WERI-Rb-1 (cell line): ENCODE results near the gene AK2.
"Not testable (repeated sequence)": the region's sequence is repeated elsewhere in the genome, so short reads cannot be mapped to it uniquely, and the experiment has no call there.

Experiments used
- DNase-seq: peaks from one replicate; pipeline ENCODE4 v3.0.0-alpha.2; 2020
- H3K27ac ChIP-seq: fragments of 250-450 bp; sonication (Bioruptor Pico); 2 replicates; pipeline ENCODE4 v1.5.1; 2020; ENCODE audit warnings: mild to moderate bottlenecking, moderate library complexity
- H3K27me3 ChIP-seq: fragments of 250-450 bp; sonication (Bioruptor Pico); 2 replicates; pipeline ENCODE4 v1.5.1; 2021; ENCODE audit warnings: mild to moderate bottlenecking, low read depth, moderate library complexity; ENCODE audit not compliant: insufficient read depth, severe bottlenecking
- H3K36me3 ChIP-seq: fragments of 250-450 bp; sonication (Bioruptor Pico); 2 replicates; pipeline ENCODE4 v1.5.1; 2020; ENCODE audit warnings: mild to moderate bottlenecking, moderate library complexity
- H3K4me3 ChIP-seq: 2 replicates; pipeline ENCODE4 v1.5.1; 2011; ENCODE audit warnings: low read depth, mild to moderate bottlenecking, control low read depth, low read length
- H3K9me3 ChIP-seq: fragments of 250-450 bp; sonication (Bioruptor Pico); 2 replicates; pipeline ENCODE4 v1.5.1; 2021; ENCODE audit warnings: mild to moderate bottlenecking, moderate library complexity; ENCODE audit not compliant: severe bottlenecking
- TF ChIP-seq, protein P1 (sequence below): IDR thresholded peaks from 2 replicates; pipeline ENCODE4 v1.5.1; 2011; ENCODE audit warnings: low read depth, mild to moderate bottlenecking, control low read depth, inconsistent platforms, low read length

Gene AK2

DNA sequence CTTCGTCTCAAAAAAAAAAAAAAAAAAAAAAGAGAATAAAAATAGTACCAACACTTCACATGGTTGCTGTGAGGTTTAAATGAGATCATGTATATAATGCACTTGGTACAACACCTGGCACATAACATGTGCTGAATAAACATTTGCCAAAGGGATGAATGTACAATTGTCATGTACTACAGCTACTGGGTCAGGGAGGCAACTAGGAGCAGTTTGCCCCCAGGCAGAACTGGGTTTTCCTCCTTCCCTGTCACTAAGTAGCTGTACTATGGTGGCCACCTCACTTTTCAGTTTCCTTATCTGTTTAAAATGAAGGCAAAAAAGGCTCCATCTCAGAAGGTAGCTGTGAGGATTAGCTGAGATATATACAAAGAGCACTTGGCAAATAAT, 11.5 kb downstream of the AK2 start:
- TF ChIP-seq, protein P1, sequence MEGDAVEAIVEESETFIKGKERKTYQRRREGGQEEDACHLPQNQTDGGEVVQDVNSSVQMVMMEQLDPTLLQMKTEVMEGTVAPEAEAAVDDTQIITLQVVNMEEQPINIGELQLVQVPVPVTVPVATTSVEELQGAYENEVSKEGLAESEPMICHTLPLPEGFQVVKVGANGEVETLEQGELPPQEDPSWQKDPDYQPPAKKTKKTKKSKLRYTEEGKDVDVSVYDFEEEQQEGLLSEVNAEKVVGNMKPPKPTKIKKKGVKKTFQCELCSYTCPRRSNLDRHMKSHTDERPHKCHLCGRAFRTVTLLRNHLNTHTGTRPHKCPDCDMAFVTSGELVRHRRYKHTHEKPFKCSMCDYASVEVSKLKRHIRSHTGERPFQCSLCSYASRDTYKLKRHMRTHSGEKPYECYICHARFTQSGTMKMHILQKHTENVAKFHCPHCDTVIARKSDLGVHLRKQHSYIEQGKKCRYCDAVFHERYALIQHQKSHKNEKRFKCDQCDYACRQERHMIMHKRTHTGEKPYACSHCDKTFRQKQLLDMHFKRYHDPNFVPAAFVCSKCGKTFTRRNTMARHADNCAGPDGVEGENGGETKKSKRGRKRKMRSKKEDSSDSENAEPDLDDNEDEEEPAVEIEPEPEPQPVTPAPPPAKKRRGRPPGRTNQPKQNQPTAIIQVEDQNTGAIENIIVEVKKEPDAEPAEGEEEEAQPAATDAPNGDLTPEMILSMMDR, result no peak
- Histone ChIP-seq H3K36me3 (peaks cover 58% of the 10 kb centered on the region), H3K27me3 (no peaks in the 10 kb centered on the region), H3K9me3 (no peaks in the 10 kb centered on the region), H3K27ac (no peak overlapping the region), H3K4me3 (no peak overlapping the region)
- DNase-seq, result no peak

DNA sequence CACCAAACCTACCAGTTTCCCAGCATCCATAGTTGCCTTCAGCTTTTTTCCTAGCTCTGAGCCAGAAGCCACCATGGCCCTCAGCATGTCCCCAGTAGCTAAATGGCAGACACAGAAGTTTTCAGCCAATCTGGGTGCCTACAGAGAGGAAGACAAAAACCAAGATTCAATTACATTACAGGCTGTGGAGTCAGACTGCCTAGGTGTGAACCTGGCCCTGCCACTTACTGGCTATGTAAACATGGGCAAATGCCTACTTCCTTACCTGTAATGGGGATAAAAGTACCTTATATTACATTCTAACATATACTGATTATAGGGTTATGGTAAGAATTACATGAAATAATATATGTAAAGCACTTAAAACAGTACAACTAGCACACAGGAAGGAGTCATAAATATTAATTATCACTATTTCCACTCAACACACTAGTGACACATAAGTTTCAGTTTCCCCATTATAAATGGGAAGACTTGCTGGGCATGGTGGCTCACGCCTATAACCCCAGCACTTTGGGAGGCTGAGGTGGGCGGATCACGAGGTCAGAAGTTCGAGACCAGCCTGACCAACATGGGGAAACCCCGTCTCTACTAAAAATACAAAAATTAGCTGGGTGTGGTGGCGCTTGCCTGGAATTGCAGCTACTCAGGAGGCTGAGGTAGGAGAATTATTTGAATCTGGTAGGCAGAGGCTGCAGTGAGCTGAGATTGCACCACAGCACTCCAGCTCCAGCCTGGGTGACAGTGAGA, 12.1 kb downstream of the AK2 start:
- H3K4me3 ChIP-seq, H3K27me3 ChIP-seq, H3K9me3 ChIP-seq, H3K27ac ChIP-seq, DNase-seq: not testable (repeated sequence)
- H3K36me3 ChIP-seq, result peaks cover 62% of the 10 kb centered on the region

DNA sequence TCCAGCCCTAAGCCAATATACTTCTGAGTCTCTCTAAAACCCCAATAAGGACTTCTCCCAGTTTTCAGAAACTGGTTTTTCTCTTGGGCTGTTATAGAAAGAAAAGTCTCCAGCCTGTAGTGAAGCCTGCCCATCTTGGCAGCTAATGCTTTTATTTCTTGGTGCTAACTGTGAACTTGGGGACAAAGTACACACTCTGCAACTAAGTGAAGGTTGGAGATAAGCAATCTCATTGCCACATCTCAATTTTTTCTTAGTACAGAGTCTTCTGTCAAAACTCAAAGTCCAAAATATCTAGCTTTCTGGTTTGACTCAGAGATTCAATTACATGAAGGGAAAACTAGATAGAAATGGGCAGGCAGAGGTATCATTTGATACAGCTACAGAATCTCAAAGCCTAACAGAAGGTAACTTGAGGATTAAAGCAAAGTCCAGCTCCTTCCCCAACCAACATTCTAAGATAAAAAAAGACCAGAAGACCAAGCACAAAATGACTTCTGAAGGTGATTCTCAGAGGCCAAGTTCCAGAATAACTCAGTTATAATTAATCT, 14.0 kb downstream of the AK2 start:
- Histone ChIP-seq H3K27ac (no peak overlapping the region), H3K36me3 (peaks cover 72% of the 10 kb centered on the region), H3K4me3 (no peak overlapping the region), H3K27me3 (no peaks in the 10 kb centered on the region), H3K9me3 (no peaks in the 10 kb centered on the region)
- TF ChIP-seq, protein P1, result no peak
- DNase-seq, result no peak

DNA sequence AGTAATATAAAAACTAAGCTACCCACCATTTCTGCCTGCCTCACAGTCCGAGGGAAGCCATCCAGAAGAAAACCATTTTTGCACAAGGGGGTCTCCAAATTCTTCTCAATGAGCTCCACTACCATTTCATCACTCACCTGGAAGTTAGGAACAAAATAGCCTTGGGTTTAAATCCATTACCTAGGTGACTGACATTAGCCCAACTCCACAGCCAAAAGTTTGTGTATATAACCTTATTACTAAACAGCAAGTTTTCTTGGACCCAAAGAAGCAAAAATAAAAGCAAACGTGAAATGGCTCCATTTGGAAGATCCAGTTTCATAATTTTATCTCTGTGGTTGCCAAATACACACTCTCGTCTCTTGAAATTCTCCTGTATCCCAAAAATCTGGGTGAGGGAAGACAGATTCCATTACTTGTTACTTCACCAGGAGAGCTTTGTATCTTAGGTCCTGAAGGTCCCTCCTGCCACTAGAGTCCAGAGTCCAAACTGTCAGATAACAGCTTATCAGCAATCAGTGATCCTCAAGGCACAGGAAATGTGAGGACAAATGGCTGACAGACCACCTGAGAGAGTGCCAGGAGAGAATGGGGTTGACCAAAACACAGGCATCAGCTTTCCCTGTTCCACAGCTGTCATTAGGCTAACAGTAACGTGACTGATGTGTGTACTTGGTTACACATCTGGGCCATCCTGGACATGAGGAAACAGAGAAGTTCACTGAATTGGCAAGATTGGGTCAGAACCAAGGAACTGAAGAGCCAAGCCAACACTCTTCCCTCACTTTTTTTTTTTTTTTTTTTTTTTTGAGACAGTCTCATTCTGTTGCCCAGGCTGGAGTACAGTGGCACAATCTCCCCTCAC, 14.9 kb downstream of the AK2 start:
- H3K36me3 ChIP-seq, result peaks cover 79% of the 10 kb centered on the region
- TF ChIP-seq, protein P1, result no peak
- no peak for DNase-seq
- no peak overlapping the region for H3K4me3 ChIP-seq
- H3K27me3 ChIP-seq, result no peaks in the 10 kb centered on the region
- H3K9me3 ChIP-seq, result no peaks in the 10 kb centered on the region
- no peak overlapping the region for H3K27ac ChIP-seq

DNA sequence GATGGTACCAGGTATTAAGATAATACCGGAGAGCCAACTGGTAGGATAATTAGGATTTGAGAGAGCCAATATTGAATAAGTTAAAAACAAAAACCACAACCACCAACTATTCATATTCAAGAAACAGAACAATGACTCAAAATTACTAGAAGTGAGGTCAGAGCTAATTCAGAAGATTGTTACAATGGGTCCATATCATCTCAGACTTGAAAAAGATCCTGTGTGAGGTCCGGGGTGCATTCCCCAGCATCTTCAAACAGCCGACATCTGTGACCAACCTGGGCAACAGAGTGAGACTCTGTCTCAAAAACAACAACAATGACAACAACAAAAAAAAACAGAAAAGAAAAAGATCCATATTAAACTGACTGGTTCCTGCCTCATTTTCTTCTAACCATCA, 18.6 kb downstream of the AK2 start:
- TF ChIP-seq, protein P1, result no peak
- DNase-seq, result no peak
- H3K27ac ChIP-seq, result no peak overlapping the region
- no peak overlapping the region for H3K4me3 ChIP-seq
- H3K27me3 ChIP-seq, result no peaks in the 10 kb centered on the region
- H3K36me3 ChIP-seq, result peaks cover 75% of the 10 kb centered on the region
- H3K9me3 ChIP-seq, result no peaks in the 10 kb centered on the region

DNA sequence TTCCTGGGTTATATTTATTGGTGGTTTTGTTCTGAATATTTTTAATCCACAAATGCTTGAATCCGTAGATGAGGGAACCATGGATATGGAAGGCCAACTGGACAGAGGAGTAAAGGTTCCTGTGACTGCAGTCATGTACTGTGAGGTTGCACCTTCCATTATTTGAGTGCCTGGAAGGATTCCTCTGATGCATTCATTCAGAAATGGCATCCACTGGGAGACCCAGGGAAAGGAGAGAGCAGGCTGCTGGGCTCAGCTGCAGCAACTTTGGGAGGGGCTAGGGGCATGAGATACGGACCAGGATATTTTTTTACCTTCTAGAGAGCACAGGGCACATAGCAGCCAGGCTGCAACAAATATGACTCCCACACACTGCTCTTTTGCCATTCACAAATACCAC, 19.5 kb downstream of the AK2 start:
- TF ChIP-seq, protein P1, result no peak
- Histone ChIP-seq H3K36me3 (peaks cover 77% of the 10 kb centered on the region), H3K4me3 (no peak overlapping the region), H3K27me3 (no peaks in the 10 kb centered on the region), H3K9me3 (no peaks in the 10 kb centered on the region), H3K27ac (no peak overlapping the region)
- no peak for DNase-seq
